ENCODE measurements around the gene RHOU. TPM values are rescaled to one million over a fixed set of nuclear protein-coding genes. Genes with fewer than 3 reads are reported as not detected.
A peak's percentile ranks its signal among the peaks of the same experiment; 100 is the strongest.
"Not testable (repeated sequence)": the region's sequence is repeated elsewhere in the genome, so short reads cannot be mapped to it uniquely, and the experiment has no call there.

Gene RHOU
- total RNA-seq, 1 donor from 2014 or later = 0.89 TPM

- no peak for DNase-seq (ENCODE audit: low read depth)
Observed at GRCh38 chr1:228756457-228756856, 21.2 kb downstream of the RHOU start.

- no peak for DNase-seq (ENCODE audit: low read depth)
Observed at GRCh38 chr1:228758447-228758846, 23.2 kb downstream of the RHOU start.

GRCh38 chr1:228760979-228761378 is 25.7 kb downstream of the RHOU start:
- no peak for DNase-seq (ENCODE audit: low read depth)

- DNase-seq (ENCODE audit: low read depth) = no peak
Observed at GRCh38 chr1:228763561-228763960, 28.3 kb downstream of the RHOU start.

- no peak for DNase-seq (ENCODE audit: low read depth)
Observed at GRCh38 chr1:228765168-228765946, 30.1 kb downstream of the RHOU start.

- DNase-seq (ENCODE audit: low read depth) = no peak
Observed at GRCh38 chr1:228766788-228767187, 31.5 kb downstream of the RHOU start.

GRCh38 chr1:228767636-228768354 is 32.5 kb downstream of the RHOU start:
- DNase-seq (ENCODE audit: low read depth) = peak; percentile 4

GRCh38 chr1:228768355-228769000 is 33.2 kb downstream of the RHOU start:
- no peak for DNase-seq (ENCODE audit: low read depth)

GRCh38 chr1:228770779-228771223 is 35.5 kb downstream of the RHOU start:
- DNase-seq (ENCODE audit: low read depth) = no peak

GRCh38 chr1:228772516-228773212 is 37.4 kb downstream of the RHOU start:
- DNase-seq (ENCODE audit: low read depth) = no peak

GRCh38 chr1:228775946-228776345 is 40.7 kb downstream of the RHOU start:
- DNase-seq (ENCODE audit: low read depth) = not testable (repeated sequence)

- DNase-seq (ENCODE audit: low read depth) = no peak
Observed at GRCh38 chr1:228776449-228776848, 41.2 kb downstream of the RHOU start.

- no peak for DNase-seq (ENCODE audit: low read depth)
Observed at GRCh38 chr1:228777236-228777635, 42.0 kb downstream of the RHOU start.

GRCh38 chr1:228778026-228778425 is 42.7 kb downstream of the RHOU start:
- no peak for DNase-seq (ENCODE audit: low read depth)

GRCh38 chr1:228778466-228778865 is 43.2 kb downstream of the RHOU start:
- no peak for DNase-seq (ENCODE audit: low read depth)

GRCh38 chr1:228778961-228779360 is 43.7 kb downstream of the RHOU start:
- no peak for DNase-seq (ENCODE audit: low read depth)

GRCh38 chr1:228781161-228781808 is 46.0 kb downstream of the RHOU start:
- no peak for DNase-seq (ENCODE audit: low read depth)

GRCh38 chr1:228781809-228782661 is 46.8 kb downstream of the RHOU start:
- no peak for DNase-seq (ENCODE audit: low read depth)

- DNase-seq (ENCODE audit: low read depth) = peak; percentile 48
Observed at GRCh38 chr1:228782662-228783417, 47.6 kb downstream of the RHOU start.

Measured in renal cortical epithelial cell (primary cell).